ENCODE measurements around the gene KDM2A.

The KDM2A gene

DNA sequence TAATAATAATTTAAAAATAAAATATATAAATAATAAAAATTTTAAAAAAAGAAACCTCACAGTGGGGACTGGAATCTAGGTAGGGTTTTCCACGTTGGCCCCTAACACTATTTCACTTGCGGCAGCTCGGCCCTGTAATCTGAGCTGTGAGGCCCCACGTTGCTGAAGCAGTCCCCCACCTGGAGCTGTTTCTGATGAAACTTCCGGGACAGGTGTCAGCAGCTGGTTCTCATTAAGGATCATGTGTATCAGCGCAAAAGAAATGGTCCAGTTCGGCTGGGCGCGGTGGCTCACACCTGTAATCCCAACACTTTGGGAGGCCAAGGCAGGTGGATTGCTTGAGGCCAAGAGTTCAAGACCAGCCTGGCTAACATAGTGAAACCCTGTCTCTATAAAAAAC, 45.2 kb upstream of the KDM2A start:
- Histone ChIP-seq H3K27me3 (ENCODE audit: insufficient read depth, low read length, poor library complexity, severe bottlenecking) (no peaks in the 10 kb centered on the region), H3K4me2 (ENCODE audit: low read depth, low read length, poor library complexity, severe bottlenecking) (no peak overlapping the region), H3K9me3 (ENCODE audit: insufficient read depth, low read depth, low read length) (no peaks in the 10 kb centered on the region), H3K9ac (ENCODE audit: low read depth, low read length, poor library complexity, severe bottlenecking) (no peak overlapping the region), H2AFZ (ENCODE audit: low read length) (no peak overlapping the region), H4K20me1 (ENCODE audit: insufficient read depth, low read length, poor library complexity, severe bottlenecking) (no peaks in the 10 kb centered on the region), H3K4me3 (ENCODE audit: low read length, poor library complexity, severe bottlenecking) (no peak overlapping the region), H3K79me2 (ENCODE audit: insufficient read depth, low read length) (no peaks in the 10 kb centered on the region), H3K9me2 (replicated peaks; ENCODE audit: low read depth, low read length) (no peaks in the 10 kb centered on the region), H3K4me1 (ENCODE audit: insufficient read depth, low read length, poor library complexity, severe bottlenecking) (no peaks in the 10 kb centered on the region), H3F3A (ENCODE audit: low read depth) (no peaks in the 10 kb centered on the region), H3K36me3 (ENCODE audit: insufficient read depth, low read length) (no peaks in the 10 kb centered on the region)
- TF ChIP-seq, protein P1, sequence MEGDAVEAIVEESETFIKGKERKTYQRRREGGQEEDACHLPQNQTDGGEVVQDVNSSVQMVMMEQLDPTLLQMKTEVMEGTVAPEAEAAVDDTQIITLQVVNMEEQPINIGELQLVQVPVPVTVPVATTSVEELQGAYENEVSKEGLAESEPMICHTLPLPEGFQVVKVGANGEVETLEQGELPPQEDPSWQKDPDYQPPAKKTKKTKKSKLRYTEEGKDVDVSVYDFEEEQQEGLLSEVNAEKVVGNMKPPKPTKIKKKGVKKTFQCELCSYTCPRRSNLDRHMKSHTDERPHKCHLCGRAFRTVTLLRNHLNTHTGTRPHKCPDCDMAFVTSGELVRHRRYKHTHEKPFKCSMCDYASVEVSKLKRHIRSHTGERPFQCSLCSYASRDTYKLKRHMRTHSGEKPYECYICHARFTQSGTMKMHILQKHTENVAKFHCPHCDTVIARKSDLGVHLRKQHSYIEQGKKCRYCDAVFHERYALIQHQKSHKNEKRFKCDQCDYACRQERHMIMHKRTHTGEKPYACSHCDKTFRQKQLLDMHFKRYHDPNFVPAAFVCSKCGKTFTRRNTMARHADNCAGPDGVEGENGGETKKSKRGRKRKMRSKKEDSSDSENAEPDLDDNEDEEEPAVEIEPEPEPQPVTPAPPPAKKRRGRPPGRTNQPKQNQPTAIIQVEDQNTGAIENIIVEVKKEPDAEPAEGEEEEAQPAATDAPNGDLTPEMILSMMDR (conservative IDR thresholded peaks at IDR 0.05; ENCODE audit: low read length) = no peak
- no peak for TF ChIP-seq EZH2phosphoT487 (IDR thresholded peaks at IDR 0.05; ENCODE audit: borderline replicate concordance)

DNA sequence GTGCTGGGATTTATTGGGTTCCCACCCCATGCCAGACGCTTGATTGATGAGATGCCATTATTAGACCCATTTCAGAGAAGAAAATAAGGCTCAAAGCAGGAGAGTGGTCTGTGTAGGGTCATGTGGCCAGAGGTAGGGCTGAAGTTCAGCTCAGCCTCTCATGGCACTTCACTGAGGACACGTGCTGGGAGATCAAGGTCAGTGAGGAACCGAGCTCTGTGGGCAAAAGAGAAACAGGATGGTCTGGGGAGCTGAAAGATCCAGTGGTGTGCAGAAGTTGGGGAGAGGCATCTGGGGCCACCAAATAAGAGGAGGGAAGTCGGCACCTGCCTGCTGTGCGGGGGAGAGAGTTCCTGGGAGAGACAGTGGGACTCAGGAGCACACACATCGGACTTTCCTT, 42.9 kb upstream of the KDM2A start:
- Histone ChIP-seq H3K27me3 (ENCODE audit: insufficient read depth, low read length, poor library complexity, severe bottlenecking) (no peaks in the 10 kb centered on the region), H4K20me1 (ENCODE audit: insufficient read depth, low read length, poor library complexity, severe bottlenecking) (no peaks in the 10 kb centered on the region), H3K4me3 (ENCODE audit: low read length, poor library complexity, severe bottlenecking) (no peak overlapping the region), H3F3A (ENCODE audit: low read depth) (no peaks in the 10 kb centered on the region), H3K36me3 (ENCODE audit: insufficient read depth, low read length) (no peaks in the 10 kb centered on the region), H3K4me1 (ENCODE audit: insufficient read depth, low read length, poor library complexity, severe bottlenecking) (no peaks in the 10 kb centered on the region), H2AFZ (ENCODE audit: low read length) (no peak overlapping the region), H3K9ac (ENCODE audit: low read depth, low read length, poor library complexity, severe bottlenecking) (no peak overlapping the region), H3K4me2 (ENCODE audit: low read depth, low read length, poor library complexity, severe bottlenecking) (no peak overlapping the region), H3K79me2 (ENCODE audit: insufficient read depth, low read length) (no peaks in the 10 kb centered on the region), H3K9me3 (ENCODE audit: insufficient read depth, low read depth, low read length) (no peaks in the 10 kb centered on the region), H3K9me2 (replicated peaks; ENCODE audit: low read depth, low read length) (no peaks in the 10 kb centered on the region)
- no peak for TF ChIP-seq EZH2phosphoT487 (IDR thresholded peaks at IDR 0.05; ENCODE audit: borderline replicate concordance)
- TF ChIP-seq, protein P1 (conservative IDR thresholded peaks at IDR 0.05; ENCODE audit: low read length) = no peak

DNA sequence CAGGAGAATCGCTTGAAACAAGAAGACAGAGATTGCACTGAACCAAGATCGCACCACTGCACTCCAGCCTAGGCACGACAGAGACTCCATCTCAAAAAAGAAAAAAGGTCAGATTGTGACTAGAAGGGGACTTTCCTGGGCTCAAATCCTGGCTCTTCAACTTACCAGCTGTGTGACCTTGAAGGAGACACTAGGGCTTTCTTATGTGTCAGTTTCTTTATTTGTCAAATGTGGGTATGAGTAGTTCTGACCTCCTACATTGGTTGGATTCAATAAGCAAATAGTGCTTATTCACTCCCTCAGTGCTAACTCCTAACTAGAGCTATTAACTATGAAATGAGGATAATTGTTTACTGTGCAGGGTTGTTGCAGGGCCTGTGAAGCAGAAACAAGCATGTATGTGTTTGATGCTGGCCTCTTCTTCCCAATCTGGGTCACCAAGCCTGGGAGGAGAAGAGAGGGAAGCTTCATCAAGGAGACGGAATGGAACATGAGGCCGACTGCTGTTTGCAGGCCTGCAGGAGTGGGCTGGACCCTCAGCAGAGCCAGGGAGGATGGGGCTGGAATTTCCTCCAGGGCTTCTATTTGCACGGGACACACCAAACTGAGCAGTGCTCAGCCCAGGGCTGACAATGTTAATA, 39.9 kb upstream of the KDM2A start:
- H3K36me3 ChIP-seq (ENCODE audit: insufficient read depth, low read length) = no peaks in the 10 kb centered on the region
- no peaks in the 10 kb centered on the region for H3K79me2 ChIP-seq (ENCODE audit: insufficient read depth, low read length)
- no peaks in the 10 kb centered on the region for H4K20me1 ChIP-seq (ENCODE audit: insufficient read depth, low read length, poor library complexity, severe bottlenecking)
- H3K9me3 ChIP-seq (ENCODE audit: insufficient read depth, low read depth, low read length) = no peaks in the 10 kb centered on the region
- H3K9ac ChIP-seq (ENCODE audit: low read depth, low read length, poor library complexity, severe bottlenecking) = no peak overlapping the region
- no peaks in the 10 kb centered on the region for H3K27me3 ChIP-seq (ENCODE audit: insufficient read depth, low read length, poor library complexity, severe bottlenecking)
- H3K4me3 ChIP-seq (ENCODE audit: low read length, poor library complexity, severe bottlenecking) = no peak overlapping the region
- H2AFZ ChIP-seq (ENCODE audit: low read length) = no peak overlapping the region
- TF ChIP-seq EZH2phosphoT487 (IDR thresholded peaks at IDR 0.05; ENCODE audit: borderline replicate concordance) = no peak
- TF ChIP-seq, protein P1 (conservative IDR thresholded peaks at IDR 0.05; ENCODE audit: low read length) = no peak
- peaks cover 15% of the 10 kb centered on the region for H3K4me1 ChIP-seq (ENCODE audit: insufficient read depth, low read length, poor library complexity, severe bottlenecking)
- H3F3A ChIP-seq (ENCODE audit: low read depth) = 0 out of 2 replicates have a peak, but pooled peaks cover 3% of the 10 kb centered on the region
- no peaks in the 10 kb centered on the region for H3K9me2 ChIP-seq (replicated peaks; ENCODE audit: low read depth, low read length)
- H3K4me2 ChIP-seq (ENCODE audit: low read depth, low read length, poor library complexity, severe bottlenecking) = no peak overlapping the region
